K562 (cell line): Measurements from ENCODE around the gene LMBR1. TPM values are rescaled to one million over a fixed set of nuclear protein-coding genes. Genes with fewer than 3 reads are reported as not detected.

Experiments
- ATAC-seq: fragments of 200-7000 bp; cut with Tn5 transposase; 3 replicates; pipeline ENCODE4 v1.9.1; 2020; ENCODE audit warnings: moderate library complexity
- BruUV-seq: library from RNA; stranded (reverse); fragments of 400-500 nt; replicated peaks from 2 replicates; lab custom pipeline; 2021; lab: Mats Ljungman, UMichigan
- CTCF ChIA-PET: fragments of 300-600 bp; formaldehyde crosslinking; extraction: SDS; loops from one replicate; lab custom pipeline; 2021; ENCODE audit warnings: low intra/inter-chr PET ratio; lab: Yijun Ruan, JAX
- POLR2A ChIA-PET: fragments of 300-600, 350-650 bp; sonication (Branson Sonifier 250); formaldehyde crosslinking; extraction: SDS; loops from one replicate; lab custom pipeline; 2021; ENCODE audit warnings: antibody characterized with exemption, inconsistent platforms; lab: Yijun Ruan, JAX
- DNase-seq, 4 experiments: peaks; one replicate each; pipeline versions ENCODE4 v3.0.0 to v3.0.0-alpha.2; 2011 to 2018; ENCODE audit warnings: low spot score in 3 of 4, mixed read lengths in 3 of 4; ENCODE audit errors: extremely low read depth in 1 of 4
- FAIRE-seq: peaks from 2 replicates; lab custom pipeline; 2011; peaks lifted over from hg19 to GRCh38; lab: Jason Lieb, UNC
- H2AFZ ChIP-seq: 2 replicates; pipeline ENCODE4 v1.6.0; 2011; ENCODE audit warnings: low read depth, low read length, control low read depth, inconsistent platforms
- H3K27ac ChIP-seq: fragments of 200-600 bp; 3 replicates; pipeline ENCODE4 v1.8.0; 2011; ENCODE audit warnings: low read depth, mild to moderate bottlenecking, control low read depth, inconsistent platforms, low read length, moderate library complexity, mixed read lengths; ENCODE audit errors: extremely low read depth
- H3K27me3 ChIP-seq, 2 experiments: fragments of 300-600 bp in 1 of 2; 2 replicates in 1 of 2; 3 replicates in 1 of 2; pipeline versions ENCODE4 v1.6.0 to v1.8.0; 2011; ENCODE audit warnings: inconsistent platforms in 2 of 2, low read length in 2 of 2, mild to moderate bottlenecking in 1 of 2, mixed read lengths in 1 of 2, moderate library complexity in 1 of 2; ENCODE audit not compliant: control insufficient read depth in 2 of 2, insufficient read depth in 2 of 2
- H3K36me3 ChIP-seq: fragments of 300-600 bp; 3 replicates; pipeline ENCODE4 v1.8.0; 2011; ENCODE audit warnings: mild to moderate bottlenecking, low read length, inconsistent platforms; ENCODE audit not compliant: control insufficient read depth, insufficient read depth
- H3K4me1 ChIP-seq, 2 experiments: fragments of 200-600 bp in 1 of 2; replicated peaks in 1 of 2; 2 replicates in 1 of 2; 3 replicates in 1 of 2; pipeline versions ENCODE4 v1.5.1 to v1.8.0; 2011; ENCODE audit warnings: inconsistent platforms in 2 of 2, low read length in 2 of 2, mild to moderate bottlenecking in 1 of 2, mixed read lengths in 1 of 2, moderate library complexity in 1 of 2; ENCODE audit not compliant: control insufficient read depth in 2 of 2, insufficient read depth in 2 of 2
- H3K4me2 ChIP-seq: 2 replicates; pipeline ENCODE4 v1.6.1; 2011; ENCODE audit warnings: low read length, control low read depth, inconsistent platforms, mixed read lengths; ENCODE audit not compliant: insufficient read depth
- H3K4me3 ChIP-seq: fragments of 200-600 bp; sonication (generic), shearing (Covaris generic); 2 replicates; pipeline ENCODE4 v1.5.1; 2016; ENCODE audit warnings: control low read depth, inconsistent platforms
- H3K79me2 ChIP-seq: fragments of 200-600 bp; 3 replicates; pipeline ENCODE4 v1.8.0; 2011; ENCODE audit warnings: low read length, inconsistent platforms; ENCODE audit not compliant: control insufficient read depth, insufficient read depth
- H3K9ac ChIP-seq, 2 experiments: 2 replicates each; pipeline versions ENCODE4 v1.6.0 to v1.6.1; 2011; ENCODE audit warnings: low read depth in 2 of 2, low read length in 2 of 2, control low read depth in 1 of 2, inconsistent platforms in 1 of 2, mild to moderate bottlenecking in 1 of 2, mixed read lengths in 1 of 2; ENCODE audit not compliant: insufficient read depth in 1 of 2
- H3K9me1 ChIP-seq: one replicate; pipeline ENCODE4 v1.6.0; 2011; ENCODE audit warnings: inconsistent platforms, mild to moderate bottlenecking, low read length, moderate library complexity; ENCODE audit not compliant: control insufficient read depth, insufficient read depth
- H3K9me3 ChIP-seq: replicated peaks from 2 replicates; pipeline ENCODE4 v1.5.1; 2011; ENCODE audit warnings: low read depth, low read length, inconsistent platforms; ENCODE audit not compliant: control insufficient read depth, insufficient read depth
- H4K20me1 ChIP-seq: replicated peaks from 2 replicates; pipeline ENCODE4 v1.6.1; 2011; ENCODE audit warnings: low read length, inconsistent platforms, mixed read lengths; ENCODE audit not compliant: control insufficient read depth, insufficient read depth
- MED1 ChIP-seq: sonication (generic); formaldehyde crosslinking; IDR thresholded peaks from 2 replicates; pipeline ENCODE4 v1.8.1; 2023; ENCODE audit warnings: missing genetic modification reagents, borderline replicate concordance
- PCBP2 ChIP-seq: fragments of 200-400 bp; formaldehyde crosslinking; IDR thresholded peaks from 2 replicates; pipeline ENCODE4 v1.6.1; 2018; ENCODE audit warnings: low read length, low read depth, mild to moderate bottlenecking, moderate library complexity; ENCODE audit not compliant: poor library complexity, severe bottlenecking
- RBM14 ChIP-seq: fragments of 200-400 bp; formaldehyde crosslinking; IDR thresholded peaks from 2 replicates; pipeline ENCODE4 v1.6.1; 2018; ENCODE audit warnings: low read depth, mild to moderate bottlenecking, low read length, moderate library complexity, borderline replicate concordance; ENCODE audit not compliant: insufficient read depth
- RBM34 ChIP-seq: fragments of 200-400 bp; formaldehyde crosslinking; IDR thresholded peaks from 2 replicates; pipeline ENCODE4 v1.6.1; 2018; ENCODE audit warnings: low read length, borderline replicate concordance; ENCODE audit not compliant: insufficient read depth
- SIN3A ChIP-seq, 2 experiments: fragments of 150-350 bp in 1 of 2; IDR thresholded peaks; 2 replicates each; pipeline ENCODE4 v1.6.1; 2011 to 2016; ENCODE audit warnings: borderline replicate concordance in 2 of 2, low read depth in 2 of 2, low read length in 2 of 2, mild to moderate bottlenecking in 2 of 2, moderate library complexity in 2 of 2; ENCODE audit not compliant: control insufficient read depth in 1 of 2
- SLC30A9 ChIP-seq: fragments of 250-450 bp; sonication (Bioruptor Pico); IDR thresholded peaks from 2 replicates; pipeline ENCODE4 v1.8.0; 2022; ENCODE audit warnings: mild to moderate bottlenecking, moderate library complexity
- SMAD1 ChIP-seq: fragments of 150-350 bp; IDR thresholded peaks from 2 replicates; pipeline ENCODE4 v1.6.1; 2014; ENCODE audit warnings: low read length, low read depth; ENCODE audit not compliant: partially characterized antibody
- SMARCA5 ChIP-seq: fragments of 450-650 bp; IDR thresholded peaks from 2 replicates; pipeline ENCODE4 v1.6.1; 2016
- SP2 ChIP-seq: IDR thresholded peaks from 2 replicates; pipeline ENCODE4 v1.6.1; 2011; ENCODE audit warnings: mild to moderate bottlenecking, low read depth, low read length, moderate library complexity; ENCODE audit not compliant: poor library complexity, severe bottlenecking; ENCODE audit errors: extremely low read depth
- SPI1 ChIP-seq: IDR thresholded peaks from 2 replicates; pipeline ENCODE4 v1.6.1; 2011; ENCODE audit warnings: low read depth, low read length, control low read depth, borderline replicate concordance
- SRF ChIP-seq, 2 experiments: fragments of 250-450, 450-650 bp in 1 of 2; sonication (Bioruptor Pico) in 1 of 2; sonication (generic) in 1 of 2; formaldehyde crosslinking; IDR thresholded peaks; 2 replicates each; pipeline versions ENCODE4 v1.5.0 to v1.5.1; 2020 to 2022; ENCODE audit warnings: mild to moderate bottlenecking in 1 of 2, missing genetic modification reagents in 1 of 2
- TRIM24 ChIP-seq, 2 experiments: fragments of 450-650 bp; IDR thresholded peaks; 2 replicates each; pipeline ENCODE4 v1.6.1; 2016
- ZNF354B ChIP-seq: fragments of 250-450 bp; sonication (Bioruptor Pico); IDR thresholded peaks from 2 replicates; pipeline ENCODE4 v1.4.0; 2020
- ZNF699 ChIP-seq: fragments of 250-450 bp; sonication (Bioruptor Pico); IDR thresholded peaks from 2 replicates; pipeline ENCODE4 v1.8.0; 2021; ENCODE audit warnings: mild to moderate bottlenecking, moderate library complexity; ENCODE audit not compliant: insufficient replicate concordance
- WGBS: fragments of 100-300 bp; shearing (Covaris generic); methylation state at CpG from one replicate; pipeline ENCODE4 v1.1.6; 2016; ENCODE audit warnings: low coverage, mixed read lengths; ENCODE audit not compliant: insufficient coverage; ENCODE audit errors: missing lambda C conversion rate; 5-methylcytosine and 5-hydroxymethylcytosine counted together
- in situ Hi-C: fragments of 300-500 bp; cut with MboI; formaldehyde crosslinking; loops from 4 replicates; pipeline ENCODE4 v1.15.0; 2018; ENCODE audit warnings: inconsistent platforms, mixed read lengths
- intact Hi-C: fragments of 100-400 bp; cut with micrococcal nuclease; formaldehyde crosslinking; loops from 2 replicates; pipeline ENCODE4 v1.14.2; 2022
- polyA plus RNA-seq, 8 experiments: library from polyadenylated mRNA; depleted of rRNA in 4 of 8; stranded (reverse) in 5 of 8; unstranded in 3 of 8; fragments of >200 nt; fragmentation: Nextera tagmentation in 2 of 8; fragmentation: Illumina TruSeq in 1 of 8; extraction: Ambion mirVana in 2 of 8; extraction: Trizol in 1 of 8; gene quantifications; 2 replicates each; pipeline versions ENCODE4 v1.2.1 to v1.2.3, GENCODE V29; 2011 to 2014; ENCODE audit warnings: inconsistent platforms in 1 of 8, missing spikeins in 1 of 8
- total RNA-seq, 7 experiments: library from RNA; depleted of rRNA in 6 of 7; stranded (reverse); fragments of >200 nt in 6 of 7; fragmentation: Illumina TruSeq in 2 of 7; extraction: Trizol in 2 of 7; gene quantifications; 2 replicates each; pipeline versions ENCODE4 v1.2.1 to v1.2.3, GENCODE V29; 2011 to 2021; ENCODE audit warnings: low replicate concordance in 1 of 7
- TF ChIP-seq, protein P1 (sequence below): fragments of 450-650 bp; formaldehyde crosslinking; IDR thresholded peaks from 2 replicates; pipeline ENCODE4 v1.4.0; 2022; ENCODE audit warnings: missing genetic modification characterization
- TF ChIP-seq, protein P2 (sequence below): fragments of 200-800 bp; sonication (Bioruptor generic); IDR thresholded peaks from 2 replicates; pipeline ENCODE4 v1.6.1; 2017; ENCODE audit warnings: missing genetic modification characterization, missing compliant biosample characterization

The LMBR1 gene
- total and polyA plus RNA-seq, 9 of the 15 experiments (the other 6 are each of a cell fraction or from before 2014, with no cell fraction given) = 7.7 to 90.0 (median 59.9) TPM

DNA sequence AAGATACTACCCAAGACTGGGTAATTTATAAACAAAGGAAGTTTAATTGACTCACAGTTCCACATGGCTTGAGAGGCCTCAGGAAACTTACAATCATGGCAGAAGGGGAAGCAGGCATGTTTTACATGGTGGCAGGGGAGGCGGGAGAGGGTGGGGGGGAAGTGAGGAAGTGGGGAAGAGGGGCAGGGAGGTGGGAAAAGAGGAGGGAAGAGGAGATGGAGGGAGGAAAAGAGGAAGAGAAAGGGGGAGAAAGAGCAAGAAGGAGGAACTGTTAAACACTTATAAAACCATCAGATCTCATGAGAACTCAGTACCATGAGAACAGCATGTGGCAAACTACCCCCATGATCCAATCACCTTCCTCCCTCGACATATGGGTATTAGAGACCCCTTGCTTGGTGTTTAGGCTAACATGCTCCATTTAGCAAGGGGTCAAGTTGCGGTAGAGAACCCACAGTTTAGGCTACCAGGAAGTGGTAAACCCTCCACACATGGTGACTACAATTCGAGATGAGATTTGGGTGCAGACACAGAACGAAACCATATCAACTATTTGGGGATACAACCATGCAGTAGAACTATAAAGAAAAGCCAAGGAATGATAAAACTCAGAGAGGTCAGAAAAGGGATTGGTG lies 3.5 kb upstream of the LMBR1 start:
- DNase-seq (peak in 1 of 4 experiments; percentile 4), FAIRE-seq (no peak), ATAC-seq (no peak)
- intact Hi-C loops = no loop called here
- ChIA-PET POLR2A (no interaction called here), CTCF (no interaction called here)
- H2AFZ ChIP-seq = 0 out of 2 replicates have a peak overlapping the region, but pooled peaks have one; percentile 20
- in situ Hi-C loops = no loop called here
- no peak overlapping the region for H3K4me3 ChIP-seq
- no peaks in the 10 kb centered on the region for H3K27me3 ChIP-seq
- peaks cover 14 to 23% of the 10 kb centered on the region in 2 experiments for H3K4me1 ChIP-seq
- peaks cover 14% of the 10 kb centered on the region for H3K79me2 ChIP-seq
- no peaks in the 10 kb centered on the region for H3K9me1 ChIP-seq
- WGBS = 58% methylated on average over 5 of the region's 5 CpGs
- H4K20me1 ChIP-seq = 0 out of 2 replicates have a peak, but pooled peaks cover 3% of the 10 kb centered on the region
- no peaks in the 10 kb centered on the region for H3K9me3 ChIP-seq
- H3K9ac ChIP-seq = no peak overlapping the region
- no peaks in the 10 kb centered on the region for H3K36me3 ChIP-seq
- H3K4me2 ChIP-seq = no peak overlapping the region
- BruUV-seq = no TSS peak
- H3K27ac ChIP-seq = no peak overlapping the region
- TF ChIP-seq SMARCA5 = no peak
- TF ChIP-seq, protein P1, sequence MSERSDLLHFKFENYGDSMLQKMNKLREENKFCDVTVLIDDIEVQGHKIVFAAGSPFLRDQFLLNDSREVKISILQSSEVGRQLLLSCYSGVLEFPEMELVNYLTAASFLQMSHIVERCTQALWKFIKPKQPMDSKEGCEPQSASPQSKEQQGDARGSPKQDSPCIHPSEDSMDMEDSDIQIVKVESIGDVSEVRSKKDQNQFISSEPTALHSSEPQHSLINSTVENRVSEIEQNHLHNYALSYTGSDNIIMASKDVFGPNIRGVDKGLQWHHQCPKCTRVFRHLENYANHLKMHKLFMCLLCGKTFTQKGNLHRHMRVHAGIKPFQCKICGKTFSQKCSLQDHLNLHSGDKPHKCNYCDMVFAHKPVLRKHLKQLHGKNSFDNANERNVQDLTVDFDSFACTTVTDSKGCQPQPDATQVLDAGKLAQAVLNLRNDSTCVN (CRISPR knock-in tag) = no peak
- 0 out of 4 replicates have a peak, but pooled peaks of 1 of the 2 experiments have one; percentile 13 for TF ChIP-seq TRIM24 (IDR thresholded peaks at IDR 0.05)
- TF ChIP-seq ZNF699 = no peak
- no peak for TF ChIP-seq SP2
- TF ChIP-seq ZNF354B = no peak
- no peak for TF ChIP-seq PCBP2
- no peak for TF ChIP-seq MED1 (CRISPR knock-in tag)
- no peak for TF ChIP-seq RBM14
- TF ChIP-seq SMAD1 = no peak
- TF ChIP-seq RBM34 = no peak
- TF ChIP-seq SPI1 = 0 out of 2 replicates have a peak, but pooled peaks have one; percentile 40
- no peak for TF ChIP-seq SRF (CRISPR knock-in tag; IDR thresholded peaks at IDR 0.05)
- TF ChIP-seq, protein P2, sequence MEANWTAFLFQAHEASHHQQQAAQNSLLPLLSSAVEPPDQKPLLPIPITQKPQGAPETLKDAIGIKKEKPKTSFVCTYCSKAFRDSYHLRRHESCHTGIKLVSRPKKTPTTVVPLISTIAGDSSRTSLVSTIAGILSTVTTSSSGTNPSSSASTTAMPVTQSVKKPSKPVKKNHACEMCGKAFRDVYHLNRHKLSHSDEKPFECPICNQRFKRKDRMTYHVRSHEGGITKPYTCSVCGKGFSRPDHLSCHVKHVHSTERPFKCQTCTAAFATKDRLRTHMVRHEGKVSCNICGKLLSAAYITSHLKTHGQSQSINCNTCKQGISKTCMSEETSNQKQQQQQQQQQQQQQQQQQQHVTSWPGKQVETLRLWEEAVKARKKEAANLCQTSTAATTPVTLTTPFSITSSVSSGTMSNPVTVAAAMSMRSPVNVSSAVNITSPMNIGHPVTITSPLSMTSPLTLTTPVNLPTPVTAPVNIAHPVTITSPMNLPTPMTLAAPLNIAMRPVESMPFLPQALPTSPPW (CRISPR knock-in tag) = no peak; the same call in 1 of the 2 replicates
- no peak for TF ChIP-seq SLC30A9 (CRISPR knock-in tag)
- no peak for TF ChIP-seq SIN3A (IDR thresholded peaks at IDR 0.05; ENCODE audit: borderline replicate concordance in 2 of 2, control insufficient read depth in 1 of 2, low read depth in 2 of 2, low read length in 2 of 2)
